Calu3 (cell line): ENCODE results near the gene AFAP1L2. TPM values are rescaled to one million over a fixed set of nuclear protein-coding genes. Genes with fewer than 3 reads are reported as not detected.
A peak's percentile ranks its signal among the peaks of the same experiment; 100 is the strongest.

Experiments used
- BruUV-seq: library from RNA; stranded (reverse); fragments of 400-500 nt; replicated peaks from 2 replicates; lab custom pipeline; 2021; lab: Mats Ljungman, UMichigan
- CTCF ChIA-PET: fragments of 300-600 bp; sonication (Branson Sonifier 250); formaldehyde crosslinking; loops from one replicate; lab custom pipeline; 2022; ENCODE audit warnings: antibody characterized with exemption; lab: Charles Lee
- DNase-seq: peaks from one replicate; pipeline ENCODE4 v3.0.0; 2022
- H3K27ac Mint-ChIP-seq: one replicate; pipeline ENCODE4 v1.8.0; 2022; ENCODE audit warnings: mixed read lengths; ENCODE audit not compliant: unreplicated experiment
- H3K27me3 Mint-ChIP-seq: one replicate; pipeline ENCODE4 v1.8.0; 2022; ENCODE audit warnings: mixed read lengths; ENCODE audit not compliant: unreplicated experiment
- H3K36me3 Mint-ChIP-seq: one replicate; pipeline ENCODE4 v1.8.0; 2022; ENCODE audit warnings: mild to moderate bottlenecking, moderate library complexity, mixed read lengths; ENCODE audit not compliant: insufficient read depth, unreplicated experiment
- H3K4me1 Mint-ChIP-seq: one replicate; pipeline ENCODE4 v1.8.0; 2022; ENCODE audit warnings: mild to moderate bottlenecking, low read depth, mixed read lengths; ENCODE audit not compliant: unreplicated experiment
- H3K4me3 Mint-ChIP-seq: one replicate; pipeline ENCODE4 v1.8.0; 2022; ENCODE audit warnings: mild to moderate bottlenecking, low read depth, moderate library complexity, mixed read lengths; ENCODE audit not compliant: unreplicated experiment
- H3K9me3 Mint-ChIP-seq: one replicate; pipeline ENCODE4 v1.8.0; 2022; ENCODE audit warnings: low read depth, mixed read lengths; ENCODE audit not compliant: unreplicated experiment
- intact Hi-C: fragments of 100-400 bp; cut with micrococcal nuclease; formaldehyde crosslinking; loops from one replicate; pipeline ENCODE4 v1.10.0; 2022; ENCODE audit not compliant: unreplicated experiment
- total RNA-seq: library from RNA; stranded (reverse); gene quantifications from 2 replicates; pipeline ENCODE4 v1.2.3, GENCODE V29; 2022
- TF ChIP-seq, protein P1 (sequence below): fragments of 200-600 bp; IDR thresholded peaks from one replicate; pipeline ENCODE4 v1.8.0; 2022; ENCODE audit warnings: antibody characterized with exemption; ENCODE audit not compliant: unreplicated experiment

Gene AFAP1L2
- total RNA-seq, 1 experiment from 2014 or later, result 0.76 TPM

GRCh38 chr10:114323023-114323422 lies 81.3 kb downstream of the AFAP1L2 start:
- H3K36me3 Mint-ChIP-seq, result peaks cover 7% of the 10 kb centered on the region

GRCh38 chr10:114322344-114322743 lies 82.0 kb downstream of the AFAP1L2 start:
- no peak for DNase-seq
- TF ChIP-seq, protein P1, sequence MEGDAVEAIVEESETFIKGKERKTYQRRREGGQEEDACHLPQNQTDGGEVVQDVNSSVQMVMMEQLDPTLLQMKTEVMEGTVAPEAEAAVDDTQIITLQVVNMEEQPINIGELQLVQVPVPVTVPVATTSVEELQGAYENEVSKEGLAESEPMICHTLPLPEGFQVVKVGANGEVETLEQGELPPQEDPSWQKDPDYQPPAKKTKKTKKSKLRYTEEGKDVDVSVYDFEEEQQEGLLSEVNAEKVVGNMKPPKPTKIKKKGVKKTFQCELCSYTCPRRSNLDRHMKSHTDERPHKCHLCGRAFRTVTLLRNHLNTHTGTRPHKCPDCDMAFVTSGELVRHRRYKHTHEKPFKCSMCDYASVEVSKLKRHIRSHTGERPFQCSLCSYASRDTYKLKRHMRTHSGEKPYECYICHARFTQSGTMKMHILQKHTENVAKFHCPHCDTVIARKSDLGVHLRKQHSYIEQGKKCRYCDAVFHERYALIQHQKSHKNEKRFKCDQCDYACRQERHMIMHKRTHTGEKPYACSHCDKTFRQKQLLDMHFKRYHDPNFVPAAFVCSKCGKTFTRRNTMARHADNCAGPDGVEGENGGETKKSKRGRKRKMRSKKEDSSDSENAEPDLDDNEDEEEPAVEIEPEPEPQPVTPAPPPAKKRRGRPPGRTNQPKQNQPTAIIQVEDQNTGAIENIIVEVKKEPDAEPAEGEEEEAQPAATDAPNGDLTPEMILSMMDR, result no peak
- H3K27me3 Mint-ChIP-seq, result no peaks in the 10 kb centered on the region
- H3K9me3 Mint-ChIP-seq, result no peaks in the 10 kb centered on the region
- intact Hi-C loops, result loop anchor here (5.0 kb wide), 1 partner anchor 90 kb away; no protein-coding TSS in a partner anchor
- peaks cover 23% of the 10 kb centered on the region for H3K4me1 Mint-ChIP-seq
- CTCF ChIA-PET, result no interaction called here
- H3K27ac Mint-ChIP-seq, result no peak overlapping the region
- no TSS peak for BruUV-seq
- peaks cover 7% of the 10 kb centered on the region for H3K36me3 Mint-ChIP-seq
- H3K4me3 Mint-ChIP-seq, result no peak overlapping the region

More at GRCh38 chr10:114323023-114323422, 81.3 kb downstream of the AFAP1L2 start:
- no TSS peak for BruUV-seq
- Mint-ChIP-seq H3K4me1 (peaks cover 23% of the 10 kb centered on the region), H3K9me3 (no peaks in the 10 kb centered on the region), H3K27ac (no peak overlapping the region), H3K4me3 (no peak overlapping the region), H3K27me3 (no peaks in the 10 kb centered on the region)
- DNase-seq, result no peak
- CTCF ChIA-PET, result interaction anchor here (0.6 kb wide), 1 partner anchor 13 kb away, joined by 7 read pairs; no protein-coding TSS in a partner anchor
- TF ChIP-seq, protein P1, result no peak
- intact Hi-C loops, result loop anchor here (5.0 kb wide), 1 partner anchor 89 kb away; no protein-coding TSS in a partner anchor

DNA sequence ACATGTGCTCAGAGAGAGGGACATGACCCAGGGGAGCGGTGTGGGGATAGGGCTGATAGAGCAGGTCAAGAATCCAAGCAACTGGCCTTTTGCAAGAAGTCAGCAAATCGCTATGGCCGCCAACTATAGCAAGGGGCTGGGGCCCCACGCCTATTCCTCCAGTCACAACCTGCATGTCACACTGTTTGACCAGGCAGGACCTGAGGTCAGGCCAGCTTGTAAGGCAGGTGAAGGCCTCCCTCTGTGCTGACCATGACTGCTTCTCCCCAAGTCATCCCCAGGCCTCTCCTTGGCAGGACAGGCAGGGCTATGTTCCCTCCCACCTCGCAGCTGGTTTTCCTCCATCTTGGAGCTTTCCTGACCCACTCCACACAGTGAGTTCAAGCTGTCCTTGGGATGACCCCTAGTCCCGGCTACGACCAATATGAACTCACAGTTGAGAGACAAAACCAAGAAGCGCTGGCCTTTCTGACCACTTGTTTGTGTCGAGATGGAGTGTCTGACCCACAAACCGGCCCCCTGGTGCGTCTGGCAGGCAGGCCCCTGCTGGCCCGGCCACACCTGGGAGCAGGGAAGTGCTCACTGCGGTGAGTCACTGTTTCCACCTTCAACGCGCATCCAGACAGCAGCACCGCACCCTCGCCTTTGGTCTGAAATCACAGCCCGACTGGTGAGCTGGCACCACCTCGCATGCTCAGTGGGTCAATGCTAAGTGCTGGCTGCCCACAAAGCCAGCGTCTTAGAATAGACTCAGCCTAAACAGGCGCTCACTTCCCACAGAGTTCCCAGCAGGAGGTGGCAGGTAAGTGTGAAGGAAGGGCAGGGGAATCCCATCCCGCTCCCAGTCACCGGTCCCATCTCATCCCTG lies 83.8 kb downstream of the AFAP1L2 start:
- no peaks in the 10 kb centered on the region for H3K9me3 Mint-ChIP-seq
- H3K4me3 Mint-ChIP-seq, result peak overlapping the region; percentile 57
- CTCF ChIA-PET, result interaction anchor here (1.0 kb wide), 1 partner anchor 16 kb away, joined by 3 read pairs; no protein-coding TSS in a partner anchor
- H3K36me3 Mint-ChIP-seq, result peaks cover 10% of the 10 kb centered on the region
- TF ChIP-seq, protein P1, result no peak
- peaks cover 23% of the 10 kb centered on the region for H3K4me1 Mint-ChIP-seq
- intact Hi-C loops, result loop anchor here (5.0 kb wide), 1 partner anchor 92 kb away; no protein-coding TSS in a partner anchor
- no TSS peak for BruUV-seq
- DNase-seq, result peak; percentile 85
- H3K27me3 Mint-ChIP-seq, result no peaks in the 10 kb centered on the region
- peak overlapping the region; percentile 88 for H3K27ac Mint-ChIP-seq

GRCh38 chr10:114319406-114320248 lies 84.7 kb downstream of the AFAP1L2 start:
- Mint-ChIP-seq H3K9me3 (no peaks in the 10 kb centered on the region), H3K27ac (peak overlapping the region; percentile 12), H3K4me3 (no peak overlapping the region), H3K36me3 (peaks cover 10% of the 10 kb centered on the region), H3K4me1 (peaks cover 23% of the 10 kb centered on the region), H3K27me3 (no peaks in the 10 kb centered on the region)
- TF ChIP-seq, protein P1, result no peak
- no peak for DNase-seq
- CTCF ChIA-PET, result no interaction called here
- no TSS peak for BruUV-seq
- intact Hi-C loops, result loop anchor here (5.0 kb wide), 1 partner anchor 93 kb away; no protein-coding TSS in a partner anchor
